Esophagus squamous epithelium (tissue), 5 donors: ENCODE measurements around the gene TAGLN3. TPM values are rescaled to one million over a fixed set of nuclear protein-coding genes. Genes with fewer than 3 reads are reported as not detected.

Source experiments
- DNase-seq: peaks from one replicate; lab custom pipeline; 2025; lab: John Stamatoyannopoulos, UW
- H3K27ac ChIP-seq, 4 donors: fragments of 200-600 bp; sonication (generic); one replicate each; pipeline ENCODE4 v1.5.1; 2016 to 2019; ENCODE audit warnings: mild to moderate bottlenecking in 1 of 4
- H3K27me3 ChIP-seq, 4 donors: fragments of 200-600 bp; sonication (generic); 1 replicate in 3 of 4; 2 replicates in 1 of 4; pipeline versions ENCODE4 v1.5.1 to v1.6.0; 2017 to 2021; ENCODE audit warnings: antibody characterized with exemption in 1 of 4
- H3K36me3 ChIP-seq, 3 donors: fragments of 200-600 bp; sonication (generic); one replicate each; pipeline ENCODE4 v1.5.1; 2016 to 2019
- H3K4me1 ChIP-seq, 3 donors: fragments of 200-600 bp; sonication (generic); one replicate each; pipeline ENCODE4 v1.5.1; 2017 to 2019
- H3K4me3 ChIP-seq, 4 donors: fragments of 200-600 bp; sonication (generic); 1 replicate in 3 of 4; 2 replicates in 1 of 4; pipeline ENCODE4 v1.5.1; 2016 to 2019; ENCODE audit warnings: mild to moderate bottlenecking in 2 of 4, moderate library complexity in 1 of 4
- H3K9me3 ChIP-seq, 3 donors: fragments of 200-600 bp; sonication (generic); one replicate each; pipeline ENCODE4 v1.5.1; 2016 to 2019
- POLR2A ChIP-seq, 4 donors: fragments of 450-650 bp; IDR thresholded peaks; one replicate each; pipeline ENCODE4 v1.6.1; 2017; ENCODE audit warnings: antibody characterized with exemption in 4 of 4, mild to moderate bottlenecking in 4 of 4, moderate library complexity in 3 of 4
- WGBS, 2 donors: methylation state at CpG; one replicate each; pipeline ENCODE4 v1.1.5; 2018; 5-methylcytosine and 5-hydroxymethylcytosine counted together
- intact Hi-C: fragments of 100-400 bp; cut with DNase I; formaldehyde crosslinking; loops from one replicate; pipeline ENCODE4 v1.15.0; 2022
- total RNA-seq, 4 donors: library from RNA; depleted of rRNA; stranded (reverse); fragments of >200 nt; gene quantifications; one replicate each; pipeline ENCODE4 v1.1.0, GENCODE V29; 2016
- TF ChIP-seq, protein P1 (sequence below), 6 experiments: fragments of 450-650 bp in 4 of 6; fragments of 200-600 bp in 2 of 6; sonication (generic) in 2 of 6; IDR thresholded peaks; one replicate each; pipeline ENCODE4 v1.5.1; 2016 to 2019; ENCODE audit warnings: antibody characterized with exemption in 6 of 6, mild to moderate bottlenecking in 4 of 6, moderate library complexity in 4 of 6
- donor health status: DM: yes; HTN: yes; CAD: no.

Gene TAGLN3
- total RNA-seq, 4 donors from 2014 or later, result not detected

DNA sequence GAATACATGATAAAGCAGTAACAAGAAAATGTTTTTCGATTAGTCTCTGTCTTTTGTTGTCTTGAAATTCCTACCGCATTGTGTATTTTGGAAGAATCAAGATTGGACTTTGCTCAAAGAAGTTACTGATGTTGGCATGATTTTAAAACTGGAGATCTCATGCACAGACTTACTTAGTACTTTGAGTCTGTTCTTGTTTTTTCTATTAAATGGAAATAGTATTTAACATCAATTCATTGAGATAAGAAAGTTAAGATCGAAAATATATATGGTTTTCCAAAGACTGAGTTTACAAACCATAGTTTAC lies 17.3 kb upstream of the TAGLN3 start:
- H3K4me1 ChIP-seq, result peaks cover 0 to 43% (median 10%) of the 10 kb centered on the region in 3 donors
- H3K4me3 ChIP-seq, result no peak overlapping the region
- no peak for DNase-seq
- no peak overlapping the region for H3K27ac ChIP-seq
- 48 to 58% methylated on average over 3 of the region's 3 CpGs for WGBS, 2 donors
- no peaks in the 10 kb centered on the region for H3K9me3 ChIP-seq
- TF ChIP-seq POLR2A (IDR thresholded peaks at IDR 0.05), result no peak
- TF ChIP-seq, protein P1, sequence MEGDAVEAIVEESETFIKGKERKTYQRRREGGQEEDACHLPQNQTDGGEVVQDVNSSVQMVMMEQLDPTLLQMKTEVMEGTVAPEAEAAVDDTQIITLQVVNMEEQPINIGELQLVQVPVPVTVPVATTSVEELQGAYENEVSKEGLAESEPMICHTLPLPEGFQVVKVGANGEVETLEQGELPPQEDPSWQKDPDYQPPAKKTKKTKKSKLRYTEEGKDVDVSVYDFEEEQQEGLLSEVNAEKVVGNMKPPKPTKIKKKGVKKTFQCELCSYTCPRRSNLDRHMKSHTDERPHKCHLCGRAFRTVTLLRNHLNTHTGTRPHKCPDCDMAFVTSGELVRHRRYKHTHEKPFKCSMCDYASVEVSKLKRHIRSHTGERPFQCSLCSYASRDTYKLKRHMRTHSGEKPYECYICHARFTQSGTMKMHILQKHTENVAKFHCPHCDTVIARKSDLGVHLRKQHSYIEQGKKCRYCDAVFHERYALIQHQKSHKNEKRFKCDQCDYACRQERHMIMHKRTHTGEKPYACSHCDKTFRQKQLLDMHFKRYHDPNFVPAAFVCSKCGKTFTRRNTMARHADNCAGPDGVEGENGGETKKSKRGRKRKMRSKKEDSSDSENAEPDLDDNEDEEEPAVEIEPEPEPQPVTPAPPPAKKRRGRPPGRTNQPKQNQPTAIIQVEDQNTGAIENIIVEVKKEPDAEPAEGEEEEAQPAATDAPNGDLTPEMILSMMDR (IDR thresholded peaks at IDR 0.05), result no peak
- H3K27me3 ChIP-seq, result no peaks in the 10 kb centered on the region
- intact Hi-C loops, result no loop called here
- peaks cover 0 to 2% (median 0%) of the 10 kb centered on the region in 3 donors for H3K36me3 ChIP-seq

DNA sequence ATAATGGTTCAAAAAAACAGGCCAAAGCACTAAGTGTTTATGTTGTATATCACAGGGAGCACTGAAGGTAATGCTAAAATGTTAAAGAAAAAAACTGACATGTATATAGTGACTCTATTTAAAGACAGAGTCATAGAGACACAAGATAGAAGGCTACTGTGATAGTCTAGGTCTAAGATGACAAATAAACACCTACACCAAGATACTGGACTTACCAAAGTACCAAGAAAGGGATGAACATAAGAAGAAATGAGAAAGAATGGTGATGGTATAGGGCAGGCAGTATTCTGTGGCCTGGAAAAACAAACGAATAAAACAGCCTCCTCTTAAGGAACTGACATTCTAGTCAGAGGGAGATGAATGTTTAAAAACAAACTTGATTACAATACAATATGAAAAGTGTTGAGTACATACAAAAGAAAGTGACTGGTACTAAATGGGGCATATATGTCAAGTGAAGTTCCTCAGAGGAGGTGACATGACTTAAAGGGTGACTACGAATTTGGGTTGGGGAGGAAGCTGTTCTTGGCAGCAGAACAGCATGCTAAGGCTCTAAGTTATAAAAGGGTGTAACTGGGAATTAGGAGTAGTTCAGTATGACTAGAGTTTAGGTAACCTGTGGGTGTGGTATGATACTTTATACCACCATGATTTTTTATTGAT lies 14.0 kb upstream of the TAGLN3 start:
- intact Hi-C loops, result no loop called here
- Histone ChIP-seq H3K4me1 (peaks cover 0 to 33% (median 10%) of the 10 kb centered on the region in 3 donors), H3K27me3 (no peaks in the 10 kb centered on the region), H3K4me3 (no peak overlapping the region), H3K9me3 (no peaks in the 10 kb centered on the region), H3K36me3 (peaks cover 0 to 27% (median 0%) of the 10 kb centered on the region in 3 donors), H3K27ac (no peak overlapping the region)
- no peak for DNase-seq
- TF ChIP-seq POLR2A (IDR thresholded peaks at IDR 0.05), result no peak
- TF ChIP-seq, protein P1 (IDR thresholded peaks at IDR 0.05), result no peak
- whole genome bisulfite sequencing, 2 donors, result 44 to 51% methylated on average over 2 of the region's 2 CpGs

DNA sequence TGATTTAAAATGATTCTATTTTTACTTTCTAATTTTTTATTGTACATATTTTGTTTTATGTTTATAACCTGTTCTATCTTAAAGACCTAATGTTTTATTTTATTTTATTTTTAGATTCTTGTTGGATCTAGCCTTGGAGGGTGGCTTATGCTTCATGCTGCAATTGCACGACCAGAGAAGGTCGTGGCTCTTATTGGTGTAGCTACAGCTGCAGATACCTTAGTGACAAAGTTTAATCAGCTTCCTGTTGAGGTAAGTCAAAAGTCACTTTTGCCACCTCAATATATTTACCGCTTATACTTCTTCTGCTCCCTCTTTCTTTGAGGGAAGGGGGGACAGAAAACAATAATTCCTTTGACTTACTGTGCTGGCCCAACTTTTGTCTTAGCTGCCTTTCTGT lies 11.9 kb upstream of the TAGLN3 start:
- peaks cover 0 to 13% (median 0%) of the 10 kb centered on the region in 3 donors for H3K4me1 ChIP-seq
- intact Hi-C loops, result no loop called here
- H3K9me3 ChIP-seq, result no peaks in the 10 kb centered on the region
- TF ChIP-seq, protein P1 (IDR thresholded peaks at IDR 0.05), result no peak
- no peak for TF ChIP-seq POLR2A (IDR thresholded peaks at IDR 0.05)
- DNase-seq, result no peak
- no peaks in the 10 kb centered on the region for H3K27me3 ChIP-seq
- no peak overlapping the region for H3K4me3 ChIP-seq
- WGBS, 2 donors, result 76 to 87% methylated on average over 3 of the region's 3 CpGs
- no peak overlapping the region for H3K27ac ChIP-seq
- peaks cover 0 to 37% (median 6%) of the 10 kb centered on the region in 3 donors for H3K36me3 ChIP-seq

GRCh38 chr3:111989061-111989678 lies 9.6 kb upstream of the TAGLN3 start:
- Histone ChIP-seq H3K4me3 (no peak overlapping the region), H3K27me3 (no peaks in the 10 kb centered on the region), H3K9me3 (no peaks in the 10 kb centered on the region), H3K36me3 (peaks cover 0 to 52% (median 6%) of the 10 kb centered on the region in 3 donors), H3K4me1 (no peaks in the 10 kb centered on the region), H3K27ac (no peak overlapping the region)
- TF ChIP-seq, protein P1 (IDR thresholded peaks at IDR 0.05), result peak in 5 of 6 experiments; percentile 48 to 72 (median 56)
- no peak for TF ChIP-seq POLR2A (IDR thresholded peaks at IDR 0.05)
- intact Hi-C loops, result no loop called here
- WGBS, 2 donors, result 56 to 69% methylated on average over 3 of the region's 3 CpGs
- DNase-seq, result no peak

DNA sequence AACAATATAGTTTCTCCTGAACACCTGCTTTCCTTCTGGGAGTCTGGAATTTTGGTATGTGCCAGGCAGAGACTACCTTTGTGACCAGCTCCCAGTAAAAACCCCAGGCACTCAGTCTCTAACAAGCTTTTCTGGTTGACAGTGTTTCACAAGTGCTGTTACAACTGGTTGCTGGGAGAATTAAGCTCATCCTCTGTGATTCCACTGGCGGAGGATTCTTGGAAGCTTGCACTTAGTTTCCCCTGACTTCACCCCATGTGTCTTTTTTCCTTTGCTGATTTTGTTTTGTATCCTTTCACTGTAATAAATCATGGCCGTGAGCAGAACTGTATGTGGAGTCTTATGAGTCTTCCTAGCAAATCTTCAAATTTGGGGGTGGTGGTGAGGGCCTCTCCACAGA lies 5.7 kb upstream of the TAGLN3 start:
- Histone ChIP-seq H3K27me3 (peaks cover 0 to 1% (median 0%) of the 10 kb centered on the region in 4 donors), H3K27ac (no peak overlapping the region), H3K36me3 (peaks cover 0 to 33% (median 6%) of the 10 kb centered on the region in 3 donors), H3K9me3 (no peaks in the 10 kb centered on the region), H3K4me3 (no peak overlapping the region), H3K4me1 (no peaks in the 10 kb centered on the region)
- no peak for TF ChIP-seq POLR2A (IDR thresholded peaks at IDR 0.05)
- TF ChIP-seq, protein P1 (IDR thresholded peaks at IDR 0.05), result no peak
- 54 to 84% methylated on average over 2 of the region's 2 CpGs for WGBS, 2 donors
- no peak for DNase-seq
- intact Hi-C loops, result no loop called here
